ENCODE measurements around the gene ARID5B. TPM values are rescaled to one million over a fixed set of nuclear protein-coding genes. Genes with fewer than 3 reads are reported as not detected.

The ARID5B gene
- total and polyA plus RNA-seq, 7 donors = 8.5 to 166 (median 75.9) TPM

DNA sequence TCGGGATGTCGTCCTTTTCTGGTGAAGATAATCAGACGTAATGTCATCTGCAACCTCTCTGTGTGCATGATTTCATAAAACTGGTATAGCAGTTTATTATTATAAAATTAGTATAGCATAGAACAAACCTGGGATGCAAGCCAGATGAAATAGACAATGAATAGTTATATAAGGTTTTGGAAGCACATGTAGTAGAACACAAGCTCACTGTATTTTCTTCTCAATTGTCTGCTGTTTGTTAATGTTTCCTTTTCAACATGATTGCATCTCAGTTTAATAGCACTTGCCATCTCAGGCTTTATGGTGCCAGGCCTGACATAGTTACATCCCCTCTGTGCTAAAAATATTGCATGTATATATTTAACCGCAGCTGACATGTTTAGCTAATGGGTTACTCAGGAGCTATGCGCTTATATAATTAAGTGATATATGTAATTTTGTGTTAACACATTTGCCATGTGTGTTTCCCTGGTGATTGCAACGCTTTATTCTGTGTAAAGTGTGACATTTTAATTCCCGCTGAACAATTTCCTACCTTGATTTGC lies 132.7 kb downstream of the ARID5B start:
- 70 to 75% (median 73%) methylated on average over 7 of the region's 7 CpGs for WGBS, 3 donors
- intact Hi-C loops (cut with DNase I) = loop anchor here in 1 of 2 donors (10.0 kb wide), 1 partner anchor 139 kb away; no protein-coding TSS in a partner anchor
- H3K4me3 ChIP-seq = no peak overlapping the region
- H3K36me3 ChIP-seq (ENCODE audit: insufficient read depth in 1 of 2, low read depth in 1 of 2) = no peaks in the 10 kb centered on the region
- no peaks in the 10 kb centered on the region for H3K9me3 ChIP-seq
- ATAC-seq (no peak), DNase-seq (no peak)
- peaks cover 33% of the 10 kb centered on the region for H3K4me1 ChIP-seq
- no peaks in the 10 kb centered on the region for H3K27me3 ChIP-seq (ENCODE audit: insufficient read depth in 3 of 3, low read length in 2 of 3)
- no peak overlapping the region for H3K27ac ChIP-seq
- TF ChIP-seq, protein P1, sequence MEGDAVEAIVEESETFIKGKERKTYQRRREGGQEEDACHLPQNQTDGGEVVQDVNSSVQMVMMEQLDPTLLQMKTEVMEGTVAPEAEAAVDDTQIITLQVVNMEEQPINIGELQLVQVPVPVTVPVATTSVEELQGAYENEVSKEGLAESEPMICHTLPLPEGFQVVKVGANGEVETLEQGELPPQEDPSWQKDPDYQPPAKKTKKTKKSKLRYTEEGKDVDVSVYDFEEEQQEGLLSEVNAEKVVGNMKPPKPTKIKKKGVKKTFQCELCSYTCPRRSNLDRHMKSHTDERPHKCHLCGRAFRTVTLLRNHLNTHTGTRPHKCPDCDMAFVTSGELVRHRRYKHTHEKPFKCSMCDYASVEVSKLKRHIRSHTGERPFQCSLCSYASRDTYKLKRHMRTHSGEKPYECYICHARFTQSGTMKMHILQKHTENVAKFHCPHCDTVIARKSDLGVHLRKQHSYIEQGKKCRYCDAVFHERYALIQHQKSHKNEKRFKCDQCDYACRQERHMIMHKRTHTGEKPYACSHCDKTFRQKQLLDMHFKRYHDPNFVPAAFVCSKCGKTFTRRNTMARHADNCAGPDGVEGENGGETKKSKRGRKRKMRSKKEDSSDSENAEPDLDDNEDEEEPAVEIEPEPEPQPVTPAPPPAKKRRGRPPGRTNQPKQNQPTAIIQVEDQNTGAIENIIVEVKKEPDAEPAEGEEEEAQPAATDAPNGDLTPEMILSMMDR (IDR thresholded peaks at IDR 0.05) = no peak

DNA sequence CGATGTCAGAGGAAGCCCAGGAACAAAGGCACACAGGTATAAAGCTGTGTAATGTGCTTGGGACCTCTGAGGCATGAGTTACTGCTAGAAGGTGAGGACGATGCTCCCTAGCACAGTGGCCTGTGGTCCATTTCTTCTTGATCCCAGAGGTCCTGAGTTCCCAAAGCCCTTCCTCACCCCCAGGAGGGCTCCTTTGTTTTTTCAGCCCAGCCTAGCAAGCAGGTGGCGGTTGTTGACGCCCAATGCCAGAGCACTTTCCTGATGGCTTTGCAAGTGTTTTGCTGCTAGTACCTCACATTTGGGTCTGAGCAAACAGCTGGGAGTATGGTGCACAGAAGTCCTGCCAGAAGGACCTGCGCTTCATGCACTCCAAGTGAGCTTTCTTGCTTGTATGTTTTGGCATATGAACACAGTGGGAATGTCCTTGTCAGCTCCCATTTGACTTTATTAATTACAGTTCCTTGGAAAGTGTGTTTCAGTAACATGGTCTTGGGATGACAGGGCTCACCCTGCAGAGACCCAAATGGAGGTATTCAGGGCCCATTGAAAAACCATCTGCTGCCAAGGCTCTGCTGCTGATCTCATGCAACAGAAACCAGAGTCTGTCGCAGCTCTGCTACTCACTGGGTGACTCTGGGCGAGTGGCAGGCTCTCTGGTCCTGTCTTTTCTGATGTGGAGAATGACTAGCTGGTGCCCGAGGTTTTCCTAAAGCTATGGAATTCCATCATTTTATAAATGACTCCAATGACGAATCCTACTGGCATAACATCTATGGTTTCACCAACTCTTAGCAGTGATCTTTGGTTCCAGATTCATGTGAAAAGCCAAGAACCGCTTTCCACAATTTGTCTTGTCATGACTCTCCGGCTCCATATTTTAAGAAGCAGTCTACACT lies 134.9 kb downstream of the ARID5B start:
- Histone ChIP-seq H3K4me3 (no peak overlapping the region), H3K36me3 (ENCODE audit: insufficient read depth in 1 of 2, low read depth in 1 of 2) (no peaks in the 10 kb centered on the region), H3K27me3 (ENCODE audit: insufficient read depth in 3 of 3, low read length in 2 of 3) (no peaks in the 10 kb centered on the region), H3K4me1 (peaks cover 37% of the 10 kb centered on the region), H3K9me3 (no peaks in the 10 kb centered on the region), H3K27ac (peak overlapping the region; percentile 39)
- DNase-seq (no peak), ATAC-seq (no peak)
- intact Hi-C loops (cut with DNase I) = loop anchor here (1.0 to 10.0 kb wide), 3 partner anchors 139 to 209 kb away; no protein-coding TSS in a partner anchor
- 83 to 93% (median 83%) methylated on average over 11 of the region's 11 CpGs for WGBS, 3 donors
- TF ChIP-seq, protein P1 (IDR thresholded peaks at IDR 0.05) = no peak

DNA sequence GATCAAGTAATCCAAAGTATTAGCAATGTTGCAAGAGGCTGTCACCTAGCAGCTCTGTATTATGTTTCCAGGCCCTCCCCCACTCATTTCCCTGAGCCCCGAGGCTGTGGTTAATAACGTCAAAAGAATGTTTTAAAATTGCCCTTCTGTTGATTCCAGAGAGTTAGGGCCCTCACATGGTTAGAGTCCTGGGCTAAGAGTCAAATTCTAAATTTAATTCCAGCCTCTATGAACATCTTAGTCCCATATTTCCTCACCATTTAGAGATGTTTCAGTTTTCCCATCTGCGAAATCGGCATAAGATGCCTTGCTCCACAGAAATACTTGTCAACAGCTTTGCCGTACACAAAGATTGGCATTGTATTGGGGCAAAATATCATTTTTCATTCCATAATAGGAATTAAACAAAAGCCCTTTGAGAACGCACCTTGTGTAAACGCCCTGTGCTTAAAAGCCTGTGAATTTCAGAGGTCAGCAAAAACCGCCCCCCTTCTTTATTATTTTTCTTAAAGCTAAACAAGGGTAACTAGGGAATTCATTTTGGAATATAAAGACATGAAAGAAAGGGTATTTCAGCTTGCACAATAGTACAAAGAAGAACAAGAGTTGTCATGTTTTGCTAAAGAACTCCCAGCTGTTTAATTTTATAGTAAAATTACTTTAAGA lies 135.8 kb downstream of the ARID5B start:
- Histone ChIP-seq H3K9me3 (no peaks in the 10 kb centered on the region), H3K27me3 (ENCODE audit: insufficient read depth in 3 of 3, low read length in 2 of 3) (no peaks in the 10 kb centered on the region), H3K36me3 (ENCODE audit: insufficient read depth in 1 of 2, low read depth in 1 of 2) (no peaks in the 10 kb centered on the region), H3K4me3 (no peak overlapping the region), H3K4me1 (peaks cover 40% of the 10 kb centered on the region), H3K27ac (peak overlapping the region; percentile 39)
- DNase-seq (no peak), ATAC-seq (peak in 3 of 4 donors; percentile 32 to 59 (median 51))
- TF ChIP-seq, protein P1 (IDR thresholded peaks at IDR 0.05) = no peak
- 53 to 67% (median 54%) methylated on average over 8 of the region's 8 CpGs for WGBS, 3 donors
- intact Hi-C loops (cut with DNase I) = loop anchor here (1.0 to 10.0 kb wide), 3 partner anchors 140 to 208 kb away; no protein-coding TSS in a partner anchor

DNA sequence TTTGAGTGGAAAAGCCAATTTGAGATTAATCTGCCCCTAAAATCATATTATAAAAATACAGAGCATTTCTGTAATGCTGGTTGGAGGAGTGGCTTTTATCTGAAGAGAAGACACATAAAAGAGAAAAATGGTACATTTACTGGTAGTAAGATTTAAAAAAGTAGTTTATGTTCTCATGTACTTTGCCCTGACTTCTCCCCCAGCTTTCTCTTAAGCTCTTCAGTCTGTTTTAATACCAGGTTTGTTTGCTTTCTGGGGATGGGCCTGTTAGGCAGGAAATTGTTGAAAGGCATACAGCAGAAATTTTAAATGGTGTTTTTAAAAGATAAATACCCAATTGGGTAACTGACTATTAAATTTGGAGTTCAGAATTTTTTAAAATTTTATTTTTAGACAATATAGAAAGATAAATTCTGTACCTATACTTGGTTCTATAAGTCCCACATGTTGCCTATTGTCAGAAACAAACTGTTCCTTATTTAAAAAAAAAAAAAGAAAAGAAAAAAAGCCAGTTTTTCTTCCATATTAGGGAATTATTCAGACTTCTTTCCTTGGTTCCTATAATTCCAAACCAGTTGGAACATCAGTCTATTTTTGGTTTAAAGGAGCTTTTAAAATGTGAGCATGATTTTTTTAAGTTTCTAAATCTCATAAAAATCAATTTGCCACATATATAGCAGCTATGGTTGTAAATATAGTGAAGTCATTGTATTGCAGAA lies 136.6 kb downstream of the ARID5B start:
- peak overlapping the region; percentile 46 for H3K4me3 ChIP-seq
- no peaks in the 10 kb centered on the region for H3K9me3 ChIP-seq
- ATAC-seq (no peak), DNase-seq (no peak)
- TF ChIP-seq, protein P1 (IDR thresholded peaks at IDR 0.05) = no peak
- H3K4me1 ChIP-seq = peaks cover 40% of the 10 kb centered on the region
- H3K36me3 ChIP-seq (ENCODE audit: insufficient read depth in 1 of 2, low read depth in 1 of 2) = no peaks in the 10 kb centered on the region
- intact Hi-C loops (cut with DNase I) = loop anchor here (1.0 to 10.0 kb wide), 4 partner anchors 141 to 207 kb away; no protein-coding TSS in a partner anchor
- no peaks in the 10 kb centered on the region for H3K27me3 ChIP-seq (ENCODE audit: insufficient read depth in 3 of 3, low read length in 2 of 3)
- peak overlapping the region; percentile 39 for H3K27ac ChIP-seq

Measured in psoas muscle (tissue), 8 donors.